HepG2 (cell line): ENCODE measurements around the gene ERFL. TPM values are rescaled to one million over a fixed set of nuclear protein-coding genes. Genes with fewer than 3 reads are reported as not detected.

ENCODE experiments used
- ATAC-seq: fragments of 200-7000 bp; cut with Tn5 transposase; 3 replicates; pipeline ENCODE4 v1.9.1; 2020; ENCODE audit warnings: mild to moderate bottlenecking, moderate library complexity
- BruUV-seq: library from RNA; stranded (reverse); fragments of 400-500 nt; replicated peaks from 2 replicates; lab custom pipeline; 2021; lab: Mats Ljungman, UMichigan
- CTCF ChIA-PET: fragments of 300-600 bp; formaldehyde crosslinking; extraction: SDS; loops from one replicate; lab custom pipeline; 2021; ENCODE audit warnings: low total read pairs, inconsistent platforms, low intra/inter-chr PET ratio; lab: Yijun Ruan, JAX
- POLR2A ChIA-PET: fragments of 350-600 bp; sonication (Branson Sonifier 250); formaldehyde crosslinking; loops from one replicate; lab custom pipeline; 2020; ENCODE audit warnings: antibody characterized with exemption, inconsistent platforms; lab: Yijun Ruan, JAX
- DNase-seq: peaks from one replicate; pipeline ENCODE4 v3.0.0-alpha.2; 2015; ENCODE audit warnings: low spot score
- FAIRE-seq: peaks from 3 replicates; lab custom pipeline; 2011; peaks lifted over from hg19 to GRCh38; lab: Jason Lieb, UNC
- H2AFZ ChIP-seq: one replicate; pipeline ENCODE4 v1.6.1; 2011; ENCODE audit warnings: low read length, inconsistent platforms
- H3K27ac ChIP-seq: fragments of 300-600 bp; 3 replicates; pipeline ENCODE4 v1.8.0; 2011; ENCODE audit warnings: mixed run types, mild to moderate bottlenecking, mixed read lengths, low read length, inconsistent platforms; ENCODE audit not compliant: insufficient read depth; ENCODE audit errors: extremely low read length
- H3K27me3 ChIP-seq, 2 experiments: fragments of 200-600 bp in 1 of 2; 2 replicates in 1 of 2; 3 replicates in 1 of 2; pipeline versions ENCODE4 v1.6.0 to v1.8.0; 2011; ENCODE audit warnings: low read length in 2 of 2, mild to moderate bottlenecking in 2 of 2, moderate library complexity in 2 of 2, inconsistent platforms in 1 of 2; ENCODE audit not compliant: insufficient read depth in 2 of 2, control insufficient read depth in 1 of 2
- H3K36me3 ChIP-seq, 2 experiments: fragments of 200-600 bp in 1 of 2; replicated peaks in 1 of 2; 2 replicates in 1 of 2; 3 replicates in 1 of 2; pipeline versions ENCODE4 v1.5.1 to v1.8.0; 2011; ENCODE audit warnings: low read length in 2 of 2, inconsistent platforms in 1 of 2; ENCODE audit not compliant: insufficient read depth in 2 of 2, control insufficient read depth in 1 of 2
- H3K4me1 ChIP-seq: 2 replicates; pipeline ENCODE4 v1.5.1; 2012; ENCODE audit warnings: low read length, inconsistent platforms; ENCODE audit not compliant: insufficient read depth
- H3K4me2 ChIP-seq: 2 replicates; pipeline ENCODE4 v1.6.0; 2011; ENCODE audit warnings: low read depth, low read length, inconsistent platforms
- H3K4me3 ChIP-seq, 3 experiments: fragments of 200-600 bp in 1 of 3; sonication (generic), shearing (Covaris generic) in 1 of 3; replicated peaks in 1 of 3; 2 replicates each; pipeline ENCODE4 v1.5.1; 2011 to 2016; ENCODE audit warnings: low read length in 3 of 3, inconsistent platforms in 2 of 3, low read depth in 2 of 3, mild to moderate bottlenecking in 2 of 3, control low read depth in 1 of 3, mixed read lengths in 1 of 3; ENCODE audit not compliant: insufficient read depth in 1 of 3
- H3K79me2 ChIP-seq: one replicate; pipeline ENCODE4 v1.6.1; 2011; ENCODE audit warnings: low read length, inconsistent platforms; ENCODE audit not compliant: insufficient read depth
- H3K9ac ChIP-seq: 2 replicates; pipeline ENCODE4 v1.6.0; 2011; ENCODE audit warnings: mild to moderate bottlenecking, low read depth, low read length, inconsistent platforms; ENCODE audit not compliant: insufficient read depth
- H3K9me3 ChIP-seq: 2 replicates; pipeline ENCODE4 v1.5.1; 2012; ENCODE audit warnings: mild to moderate bottlenecking, low read length
- H4K20me1 ChIP-seq: 2 replicates; pipeline ENCODE4 v1.6.0; 2011; ENCODE audit warnings: inconsistent platforms, mild to moderate bottlenecking, low read length, moderate library complexity; ENCODE audit not compliant: insufficient read depth
- AGO2 ChIP-seq: fragments of 200-400 bp; formaldehyde crosslinking; optimal IDR thresholded peaks from 2 replicates; pipeline ENCODE3; 2017; ENCODE audit warnings: mild to moderate bottlenecking, low read depth, low read length, moderate library complexity
- ATM ChIP-seq: fragments of 450-650 bp; IDR thresholded peaks from 2 replicates; pipeline ENCODE4 v1.7.1; 2017; ENCODE audit warnings: mild to moderate bottlenecking, borderline replicate concordance
- BRCA1 ChIP-seq: sonication (generic); formaldehyde crosslinking; IDR thresholded peaks from 2 replicates; pipeline ENCODE4 v1.4.0; 2020; ENCODE audit warnings: missing genetic modification reagents
- EZH2 ChIP-seq: conservative IDR thresholded peaks from 2 replicates; pipeline ENCODE4 v1.6.1; 2012; ENCODE audit warnings: mild to moderate bottlenecking, low read depth, low read length, moderate library complexity
- FOXJ3 ChIP-seq: sonication (generic); formaldehyde crosslinking; IDR thresholded peaks from 2 replicates; pipeline ENCODE4 v1.4.0; 2020; ENCODE audit warnings: missing genetic modification reagents, mild to moderate bottlenecking, borderline replicate concordance
- HMG20A ChIP-seq: IDR thresholded peaks from 2 replicates; pipeline ENCODE4 v1.6.1; 2016; ENCODE audit warnings: borderline replicate concordance
- LCORL ChIP-seq, 2 experiments: fragments of 450-650 bp in 1 of 2; sonication (generic) in 1 of 2; formaldehyde crosslinking in 1 of 2; IDR thresholded peaks; 2 replicates each; pipeline versions ENCODE4 v1.5.0 to v1.6.1; 2017 to 2020; ENCODE audit warnings: antibody characterized with exemption in 1 of 2, missing genetic modification reagents in 1 of 2
- PCBP2 ChIP-seq: fragments of 200-400 bp; formaldehyde crosslinking; optimal IDR thresholded peaks from 2 replicates; pipeline ENCODE3; 2018; ENCODE audit warnings: low read length, low read depth; ENCODE audit not compliant: poor library complexity, severe bottlenecking
- RBFOX2 ChIP-seq: fragments of 200-400 bp; formaldehyde crosslinking; IDR thresholded peaks from 2 replicates; pipeline ENCODE4 v1.6.1; 2017; ENCODE audit warnings: low read depth, mild to moderate bottlenecking, low read length
- WGBS: methylation state at CpG from one replicate; pipeline ENCODE4 v1.1.6; 2017; ENCODE audit warnings: low lambda C conversion rate; 5-methylcytosine and 5-hydroxymethylcytosine counted together
- in situ Hi-C: cut with HindIII; loops from 2 replicates; pipeline ENCODE4 v1.10.0; 2017; ENCODE audit warnings: low pct_unique_long_range_greater_than_20kb; ENCODE audit not compliant: extremely low pct_ligation_motif_present
- intact Hi-C: fragments of 100-400 bp; cut with micrococcal nuclease; formaldehyde crosslinking; loops from one replicate; pipeline ENCODE4 v1.10.0; 2022; ENCODE audit not compliant: unreplicated experiment
- polyA plus RNA-seq, 8 experiments: library from polyadenylated mRNA; depleted of rRNA in 3 of 8; stranded (reverse) in 7 of 8; unstranded in 1 of 8; fragments of >200 nt; fragmentation: Illumina TruSeq in 4 of 8; extraction: Trizol in 4 of 8; gene quantifications; 2 replicates each; pipeline versions ENCODE4 v1.2.1 to v1.2.3, GENCODE V29; 2011 to 2016; ENCODE audit warnings: low read depth in 4 of 8, missing spikeins in 1 of 8, mixed read lengths in 1 of 8; ENCODE audit not compliant: insufficient read depth in 1 of 8
- total RNA-seq, 5 experiments: library from RNA; depleted of rRNA; stranded (reverse); fragments of >200 nt; fragmentation: Illumina TruSeq; extraction: Trizol; gene quantifications; 2 replicates each; pipeline ENCODE4 v1.2.3, GENCODE V29; 2016; ENCODE audit warnings: low read depth in 1 of 5

The ERFL gene
- total and polyA plus RNA-seq, 2 of the 13 experiments (the other 11 are each of a cell fraction or from before 2014, with no cell fraction given) = not detected

DNA sequence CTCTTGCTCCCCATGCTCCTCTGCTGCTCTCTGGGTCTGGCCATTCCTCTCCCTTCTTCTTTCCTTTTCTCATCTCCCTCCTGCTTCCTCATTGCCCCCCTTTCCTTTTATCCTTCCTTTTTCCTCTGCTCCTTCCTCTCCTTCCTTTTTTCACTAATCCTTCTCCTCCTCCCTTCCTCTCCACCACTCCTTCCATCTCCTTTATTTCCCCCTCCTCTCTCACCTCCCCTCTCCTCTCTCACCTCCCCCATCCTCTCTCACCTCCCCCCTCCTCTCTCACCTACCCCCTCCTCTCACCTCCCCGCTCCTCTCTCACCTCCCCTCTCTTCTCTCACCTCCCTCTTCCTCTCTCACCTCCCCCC lies 31.7 kb downstream of the ERFL start:
- WGBS = 95% methylated on average over 1 of the region's 1 CpG

DNA sequence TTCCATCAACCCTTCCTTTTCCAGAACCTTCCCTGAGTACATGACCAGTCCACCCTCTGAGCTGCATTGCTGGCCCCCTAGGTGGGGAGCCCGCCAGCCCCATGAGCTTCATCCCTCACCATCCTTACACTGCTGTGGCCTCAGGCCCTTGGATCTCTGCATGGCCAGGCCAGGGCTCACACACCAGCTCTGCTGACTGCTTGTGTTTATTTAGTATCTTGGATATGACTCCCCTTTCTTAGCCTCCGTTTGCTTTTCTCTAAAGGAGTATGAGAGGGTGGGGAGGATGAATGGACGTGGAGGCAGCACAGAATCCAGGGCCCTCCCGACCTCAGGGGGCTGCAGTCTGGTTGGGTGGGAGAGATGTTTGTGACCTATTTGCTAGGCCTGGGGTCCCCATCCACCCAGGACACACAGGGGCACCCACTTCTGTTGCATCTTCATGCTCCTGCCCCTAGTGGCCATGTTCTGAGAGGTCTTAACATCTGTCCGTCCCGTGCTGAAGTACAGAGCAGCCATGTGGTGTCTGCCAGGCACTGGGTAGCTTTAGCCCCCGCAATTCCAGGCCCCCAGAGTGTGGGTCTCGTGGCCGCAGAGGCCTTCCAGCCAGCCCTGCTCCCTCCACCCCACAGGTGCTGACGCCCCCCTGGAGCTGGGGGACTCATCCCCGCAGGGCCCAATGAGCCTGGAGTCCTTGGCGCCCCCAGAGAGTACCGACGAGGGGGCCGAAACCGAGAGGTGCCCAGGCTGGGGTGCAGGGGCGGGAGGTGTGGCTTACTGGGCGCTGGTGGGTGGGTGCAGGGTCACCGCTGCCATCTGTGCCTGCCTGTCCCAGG lies 32.3 kb downstream of the ERFL start:
- WGBS = 95% methylated on average over 15 of the region's 19 CpGs
- Histone ChIP-seq H3K4me3 (no peak overlapping the region), H2AFZ (no peak overlapping the region), H3K4me1 (peaks cover 5% of the 10 kb centered on the region), H3K9ac (no peak overlapping the region), H3K79me2 (no peaks in the 10 kb centered on the region), H3K36me3 (peaks cover 20 to 31% of the 10 kb centered on the region in 2 experiments), H3K27ac (no peak overlapping the region), H3K4me2 (no peak overlapping the region), H4K20me1 (no peaks in the 10 kb centered on the region), H3K9me3 (no peaks in the 10 kb centered on the region), H3K27me3 (no peaks in the 10 kb centered on the region)
- intact Hi-C loops (no loop called here), in situ Hi-C loops (no loop called here)
- ChIA-PET CTCF (no interaction called here), POLR2A (no interaction called here)
- BruUV-seq = no TSS peak
- DNase-seq = no peak
- no peak for FAIRE-seq
- TF ChIP-seq AGO2 (peak; percentile 47), RBFOX2 (peak; percentile 47), LCORL (IDR thresholded peaks at IDR 0.05) (no peak), LCORL (CRISPR knock-in tag; IDR thresholded peaks at IDR 0.05) (no peak), FOXJ3 (CRISPR knock-in tag) (no peak), ATM (no peak), BRCA1 (no peak), HMG20A (CRISPR knock-in tag) (no peak)
- ATAC-seq = peak; percentile 54

More for the DNA sequence above, 31.7 kb downstream of the ERFL start:
- intact Hi-C loops (no loop called here), in situ Hi-C loops (no loop called here)
- H3K79me2 ChIP-seq = no peaks in the 10 kb centered on the region
- no peak overlapping the region for H3K27ac ChIP-seq
- ATAC-seq (no peak), DNase-seq (no peak), FAIRE-seq (no peak)
- ChIA-PET CTCF (no interaction called here), POLR2A (no interaction called here)
- TF ChIP-seq PCBP2 (peak; percentile 66), EZH2 (no peak)
- H3K4me3 ChIP-seq = no peak overlapping the region
- H3K4me2 ChIP-seq = no peak overlapping the region
- H3K9ac ChIP-seq = no peak overlapping the region
- no TSS peak for BruUV-seq
- peaks cover 5% of the 10 kb centered on the region for H3K4me1 ChIP-seq
- H3K9me3 ChIP-seq = no peaks in the 10 kb centered on the region
- H3K27me3 ChIP-seq = no peaks in the 10 kb centered on the region
- no peak overlapping the region for H2AFZ ChIP-seq
- H4K20me1 ChIP-seq = no peaks in the 10 kb centered on the region
- H3K36me3 ChIP-seq = peaks cover 23 to 31% of the 10 kb centered on the region in 2 experiments
